K562 (cell line): Measurements from ENCODE around the gene GNAI3. TPM values are rescaled to one million over a fixed set of nuclear protein-coding genes. Genes with fewer than 3 reads are reported as not detected.

Experiments used
- ATAC-seq: fragments of 200-7000 bp; cut with Tn5 transposase; 3 replicates; pipeline ENCODE4 v1.9.1; 2020; ENCODE audit warnings: moderate library complexity
- BruUV-seq: library from RNA; stranded (reverse); fragments of 400-500 nt; replicated peaks from 2 replicates; lab custom pipeline; 2021; lab: Mats Ljungman, UMichigan
- CTCF ChIA-PET: fragments of 300-600 bp; formaldehyde crosslinking; extraction: SDS; loops from one replicate; lab custom pipeline; 2021; ENCODE audit warnings: low intra/inter-chr PET ratio; lab: Yijun Ruan, JAX
- POLR2A ChIA-PET: fragments of 300-600, 350-650 bp; sonication (Branson Sonifier 250); formaldehyde crosslinking; extraction: SDS; loops from one replicate; lab custom pipeline; 2021; ENCODE audit warnings: antibody characterized with exemption, inconsistent platforms; lab: Yijun Ruan, JAX
- DNase-seq, 4 experiments: peaks; one replicate each; pipeline versions ENCODE4 v3.0.0 to v3.0.0-alpha.2; 2011 to 2018; ENCODE audit warnings: low spot score in 3 of 4, mixed read lengths in 3 of 4; ENCODE audit errors: extremely low read depth in 1 of 4
- FAIRE-seq: peaks from 2 replicates; lab custom pipeline; 2011; peaks lifted over from hg19 to GRCh38; lab: Jason Lieb, UNC
- H2AFZ ChIP-seq: 2 replicates; pipeline ENCODE4 v1.6.0; 2011; ENCODE audit warnings: low read depth, low read length, control low read depth, inconsistent platforms
- H3K27ac ChIP-seq: fragments of 200-600 bp; 3 replicates; pipeline ENCODE4 v1.8.0; 2011; ENCODE audit warnings: low read depth, mild to moderate bottlenecking, control low read depth, inconsistent platforms, low read length, moderate library complexity, mixed read lengths; ENCODE audit errors: extremely low read depth
- H3K27me3 ChIP-seq, 2 experiments: fragments of 300-600 bp in 1 of 2; 2 replicates in 1 of 2; 3 replicates in 1 of 2; pipeline versions ENCODE4 v1.6.0 to v1.8.0; 2011; ENCODE audit warnings: inconsistent platforms in 2 of 2, low read length in 2 of 2, mild to moderate bottlenecking in 1 of 2, mixed read lengths in 1 of 2, moderate library complexity in 1 of 2; ENCODE audit not compliant: control insufficient read depth in 2 of 2, insufficient read depth in 2 of 2
- H3K36me3 ChIP-seq: fragments of 300-600 bp; 3 replicates; pipeline ENCODE4 v1.8.0; 2011; ENCODE audit warnings: mild to moderate bottlenecking, low read length, inconsistent platforms; ENCODE audit not compliant: control insufficient read depth, insufficient read depth
- H3K4me1 ChIP-seq, 2 experiments: fragments of 200-600 bp in 1 of 2; replicated peaks in 1 of 2; 2 replicates in 1 of 2; 3 replicates in 1 of 2; pipeline versions ENCODE4 v1.5.1 to v1.8.0; 2011; ENCODE audit warnings: inconsistent platforms in 2 of 2, low read length in 2 of 2, mild to moderate bottlenecking in 1 of 2, mixed read lengths in 1 of 2, moderate library complexity in 1 of 2; ENCODE audit not compliant: control insufficient read depth in 2 of 2, insufficient read depth in 2 of 2
- H3K4me2 ChIP-seq: 2 replicates; pipeline ENCODE4 v1.6.1; 2011; ENCODE audit warnings: low read length, control low read depth, inconsistent platforms, mixed read lengths; ENCODE audit not compliant: insufficient read depth
- H3K4me3 ChIP-seq: fragments of 200-600 bp; sonication (generic), shearing (Covaris generic); 2 replicates; pipeline ENCODE4 v1.5.1; 2016; ENCODE audit warnings: control low read depth, inconsistent platforms
- H3K79me2 ChIP-seq: fragments of 200-600 bp; 3 replicates; pipeline ENCODE4 v1.8.0; 2011; ENCODE audit warnings: low read length, inconsistent platforms; ENCODE audit not compliant: control insufficient read depth, insufficient read depth
- H3K9ac ChIP-seq, 2 experiments: 2 replicates each; pipeline versions ENCODE4 v1.6.0 to v1.6.1; 2011; ENCODE audit warnings: low read depth in 2 of 2, low read length in 2 of 2, control low read depth in 1 of 2, inconsistent platforms in 1 of 2, mild to moderate bottlenecking in 1 of 2, mixed read lengths in 1 of 2; ENCODE audit not compliant: insufficient read depth in 1 of 2
- H3K9me1 ChIP-seq: one replicate; pipeline ENCODE4 v1.6.0; 2011; ENCODE audit warnings: inconsistent platforms, mild to moderate bottlenecking, low read length, moderate library complexity; ENCODE audit not compliant: control insufficient read depth, insufficient read depth
- H3K9me3 ChIP-seq: replicated peaks from 2 replicates; pipeline ENCODE4 v1.5.1; 2011; ENCODE audit warnings: low read depth, low read length, inconsistent platforms; ENCODE audit not compliant: control insufficient read depth, insufficient read depth
- H4K20me1 ChIP-seq: replicated peaks from 2 replicates; pipeline ENCODE4 v1.6.1; 2011; ENCODE audit warnings: low read length, inconsistent platforms, mixed read lengths; ENCODE audit not compliant: control insufficient read depth, insufficient read depth
- KAT7 ChIP-seq: sonication (generic); formaldehyde crosslinking; IDR thresholded peaks from 2 replicates; pipeline ENCODE4 v1.8.0; 2022; ENCODE audit warnings: missing genetic modification reagents, mild to moderate bottlenecking, borderline replicate concordance
- WGBS: fragments of 100-300 bp; shearing (Covaris generic); methylation state at CpG from one replicate; pipeline ENCODE4 v1.1.6; 2016; ENCODE audit warnings: low coverage, mixed read lengths; ENCODE audit not compliant: insufficient coverage; ENCODE audit errors: missing lambda C conversion rate; 5-methylcytosine and 5-hydroxymethylcytosine counted together
- in situ Hi-C: fragments of 300-500 bp; cut with MboI; formaldehyde crosslinking; loops from 4 replicates; pipeline ENCODE4 v1.15.0; 2018; ENCODE audit warnings: inconsistent platforms, mixed read lengths
- intact Hi-C: fragments of 100-400 bp; cut with micrococcal nuclease; formaldehyde crosslinking; loops from 2 replicates; pipeline ENCODE4 v1.14.2; 2022
- polyA plus RNA-seq, 8 experiments: library from polyadenylated mRNA; depleted of rRNA in 4 of 8; stranded (reverse) in 5 of 8; unstranded in 3 of 8; fragments of >200 nt; fragmentation: Nextera tagmentation in 2 of 8; fragmentation: Illumina TruSeq in 1 of 8; extraction: Ambion mirVana in 2 of 8; extraction: Trizol in 1 of 8; gene quantifications; 2 replicates each; pipeline versions ENCODE4 v1.2.1 to v1.2.3, GENCODE V29; 2011 to 2014; ENCODE audit warnings: inconsistent platforms in 1 of 8, missing spikeins in 1 of 8
- total RNA-seq, 7 experiments: library from RNA; depleted of rRNA in 6 of 7; stranded (reverse); fragments of >200 nt in 6 of 7; fragmentation: Illumina TruSeq in 2 of 7; extraction: Trizol in 2 of 7; gene quantifications; 2 replicates each; pipeline versions ENCODE4 v1.2.1 to v1.2.3, GENCODE V29; 2011 to 2021; ENCODE audit warnings: low replicate concordance in 1 of 7
- TF ChIP-seq, protein P1 (sequence below): fragments of 250-450 bp; sonication (Bioruptor Pico); IDR thresholded peaks from 2 replicates; pipeline ENCODE4 v1.8.0; 2021; ENCODE audit warnings: mild to moderate bottlenecking, moderate library complexity
- TF ChIP-seq, protein P2 (sequence below): fragments of 450-650 bp; formaldehyde crosslinking; IDR thresholded peaks from 2 replicates; pipeline ENCODE4 v1.4.0; 2020; ENCODE audit warnings: mild to moderate bottlenecking, mixed read lengths

Gene GNAI3
- total and polyA plus RNA-seq, 9 of the 15 experiments (the other 6 are each of a cell fraction or from before 2014, with no cell fraction given) = 6.3 to 13.2 (median 8.9) TPM

DNA sequence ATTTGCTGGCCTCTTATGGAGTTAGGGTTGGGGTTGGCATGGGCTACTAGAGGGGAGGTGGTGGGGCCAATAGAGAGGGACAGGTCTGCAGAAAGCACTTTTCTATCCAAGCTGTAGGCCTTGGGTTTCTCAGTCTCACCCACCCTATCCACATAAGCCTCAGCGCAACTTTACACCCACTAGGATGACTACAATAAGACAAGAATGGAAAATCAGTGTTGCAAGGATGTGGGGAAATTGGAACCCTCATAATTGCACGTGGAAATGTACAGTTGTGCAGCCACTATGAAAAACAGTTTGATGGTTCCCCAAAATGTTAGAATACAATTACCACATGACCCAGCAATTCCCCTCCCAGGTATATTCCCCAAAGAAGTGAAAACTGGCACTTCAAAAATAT, 93.4 kb downstream of the GNAI3 start (continued):
- TF ChIP-seq, protein P1, sequence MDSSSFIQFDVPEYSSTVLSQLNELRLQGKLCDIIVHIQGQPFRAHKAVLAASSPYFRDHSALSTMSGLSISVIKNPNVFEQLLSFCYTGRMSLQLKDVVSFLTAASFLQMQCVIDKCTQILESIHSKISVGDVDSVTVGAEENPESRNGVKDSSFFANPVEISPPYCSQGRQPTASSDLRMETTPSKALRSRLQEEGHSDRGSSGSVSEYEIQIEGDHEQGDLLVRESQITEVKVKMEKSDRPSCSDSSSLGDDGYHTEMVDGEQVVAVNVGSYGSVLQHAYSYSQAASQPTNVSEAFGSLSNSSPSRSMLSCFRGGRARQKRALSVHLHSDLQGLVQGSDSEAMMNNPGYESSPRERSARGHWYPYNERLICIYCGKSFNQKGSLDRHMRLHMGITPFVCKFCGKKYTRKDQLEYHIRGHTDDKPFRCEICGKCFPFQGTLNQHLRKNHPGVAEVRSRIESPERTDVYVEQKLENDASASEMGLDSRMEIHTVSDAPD = no peak

DNA sequence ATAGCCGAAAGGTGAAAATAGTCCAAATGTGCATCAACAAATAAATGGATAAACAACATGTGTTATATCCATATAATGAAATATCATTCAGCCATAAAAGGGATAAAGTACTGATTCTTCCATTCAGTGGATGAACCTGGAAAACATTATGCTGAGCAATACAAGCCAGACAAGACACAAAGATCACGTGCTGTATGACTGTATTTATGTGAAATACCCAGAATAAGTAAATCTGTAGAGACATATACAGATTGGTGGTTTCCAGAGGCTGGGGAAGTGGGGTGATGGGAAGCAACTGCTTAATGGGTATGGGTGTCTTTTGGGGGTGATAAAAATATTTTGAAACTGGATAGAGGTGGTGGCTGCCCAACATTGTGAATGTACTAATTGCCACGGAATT, 94.2 kb downstream of the GNAI3 start:
- H3K4me2 ChIP-seq = no peak overlapping the region
- H3K9me3 ChIP-seq = no peaks in the 10 kb centered on the region; the same call in 1 of the 2 replicates
- intact Hi-C loops = loop anchor here (1.0 to 10.0 kb wide), 5 partner anchors 9 to 472 kb away; partner anchors contain the start of gene UBL4B
- in situ Hi-C loops = loop anchor here (5.0 to 10.0 kb wide), 3 partner anchors 130 to 372 kb away; no protein-coding TSS in a partner anchor
- no peak overlapping the region for H3K9ac ChIP-seq
- H3K36me3 ChIP-seq = no peaks in the 10 kb centered on the region
- ChIA-PET CTCF (interaction anchor here (0.6 to 6.9 kb wide), 8 partner anchors 22 to 415 kb away, joined by 3 to 77 read pairs (median 6); partner anchors contain the start of gene AHCYL1), POLR2A (no interaction called here)
- H3K27me3 ChIP-seq = no peaks in the 10 kb centered on the region; a peak in 1 of 5 replicates
- DNase-seq (no peak), FAIRE-seq (no peak)
- H3K4me1 ChIP-seq = peaks cover 26 to 47% of the 10 kb centered on the region in 2 experiments
- BruUV-seq = no TSS peak
- H2AFZ ChIP-seq = no peak overlapping the region
- H3K4me3 ChIP-seq = no peak overlapping the region
- no peaks in the 10 kb centered on the region for H4K20me1 ChIP-seq
- no peak for TF ChIP-seq KAT7
- TF ChIP-seq, protein P2, sequence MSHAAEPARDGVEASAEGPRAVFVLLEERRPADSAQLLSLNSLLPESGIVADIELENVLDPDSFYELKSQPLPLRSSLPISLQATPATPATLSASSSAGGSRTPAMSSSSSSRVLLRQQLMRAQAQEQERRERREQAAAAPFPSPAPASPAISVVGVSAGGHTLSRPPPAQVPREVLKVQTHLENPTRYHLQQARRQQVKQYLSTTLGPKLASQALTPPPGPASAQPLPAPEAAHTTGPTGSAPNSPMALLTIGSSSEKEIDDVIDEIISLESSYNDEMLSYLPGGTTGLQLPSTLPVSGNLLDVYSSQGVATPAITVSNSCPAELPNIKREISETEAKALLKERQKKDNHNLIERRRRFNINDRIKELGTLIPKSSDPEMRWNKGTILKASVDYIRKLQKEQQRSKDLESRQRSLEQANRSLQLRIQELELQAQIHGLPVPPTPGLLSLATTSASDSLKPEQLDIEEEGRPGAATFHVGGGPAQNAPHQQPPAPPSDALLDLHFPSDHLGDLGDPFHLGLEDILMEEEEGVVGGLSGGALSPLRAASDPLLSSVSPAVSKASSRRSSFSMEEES (CRISPR knock-in tag) = 0 out of 2 replicates have a peak, but pooled peaks have one; percentile 33
- TF ChIP-seq, all 486 proteins: peak for 1
- H3K9me1 ChIP-seq = no peaks in the 10 kb centered on the region
- H3K79me2 ChIP-seq = no peaks in the 10 kb centered on the region
- WGBS = 18% methylated on average over 3 of the region's 3 CpGs
- ATAC-seq = no peak
- no peak overlapping the region for H3K27ac ChIP-seq
